Activated gamma-delta T cell (primary cell): ENCODE data around the gene DECR2.
"Not testable (repeated sequence)": the region's sequence is repeated elsewhere in the genome, so short reads cannot be mapped to it uniquely, and the experiment has no call there.

Experiments
- DNase-seq: peaks from one replicate; lab custom pipeline; 2025; lab: John Stamatoyannopoulos, UW

Gene DECR2

DNA sequence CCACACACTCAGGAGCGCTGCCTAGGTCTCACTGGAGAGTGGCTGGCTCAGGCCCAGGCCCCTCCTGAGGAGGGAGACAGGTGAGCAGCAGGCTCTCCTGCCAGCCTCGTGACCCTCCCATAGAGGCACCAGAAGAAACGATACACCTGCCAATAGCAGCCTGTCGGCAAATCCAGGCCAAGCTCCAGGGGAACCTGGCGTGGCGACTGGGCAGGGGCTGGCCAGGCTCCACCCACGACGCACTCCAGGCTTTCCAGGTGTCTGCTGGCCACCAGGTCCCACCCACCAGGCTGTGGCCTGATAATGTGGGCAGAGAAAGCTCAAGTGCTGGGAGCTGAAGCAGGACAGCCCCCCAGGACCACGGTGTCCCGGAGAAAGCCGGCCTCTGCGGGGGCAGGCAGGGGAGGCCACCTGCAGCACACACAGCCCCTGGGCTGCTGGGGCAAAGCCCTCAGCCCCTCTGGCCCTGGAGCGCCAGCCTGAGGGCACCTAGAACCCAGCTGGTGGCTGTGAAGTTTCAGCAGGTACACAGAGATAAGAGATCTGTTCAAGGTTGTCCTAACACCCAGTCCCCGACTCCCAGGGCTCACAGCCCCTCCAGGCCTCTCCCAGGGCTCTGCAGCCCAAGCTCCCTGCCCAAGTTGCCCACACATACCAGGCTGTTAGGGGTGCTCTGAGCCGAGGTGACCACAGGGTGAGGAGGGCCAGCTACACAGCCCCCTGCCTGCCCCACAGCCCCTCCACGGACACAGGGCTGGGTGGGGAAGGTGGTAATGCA, 22.3 kb upstream of the DECR2 start:
- DNase-seq = no peak

- no peak for DNase-seq
Observed at GRCh38 chr16:379961-380761, 21.5 kb upstream of the DECR2 start.

GRCh38 chr16:380762-381011, 21.0 kb upstream of the DECR2 start:
- no peak for DNase-seq

GRCh38 chr16:381012-381788, 20.5 kb upstream of the DECR2 start:
- DNase-seq = no peak

- peak; percentile 64 for DNase-seq
Observed at GRCh38 chr16:381789-382717, 19.6 kb upstream of the DECR2 start, which contains the start of gene PGAP6. Gene PGAP6, minus strand, starts transcription at chr16:381978. Its CDS starts 157 bp downstream, at chr16:381821.

GRCh38 chr16:383326-384051, 18.2 kb upstream of the DECR2 start:
- DNase-seq = no peak

DNA sequence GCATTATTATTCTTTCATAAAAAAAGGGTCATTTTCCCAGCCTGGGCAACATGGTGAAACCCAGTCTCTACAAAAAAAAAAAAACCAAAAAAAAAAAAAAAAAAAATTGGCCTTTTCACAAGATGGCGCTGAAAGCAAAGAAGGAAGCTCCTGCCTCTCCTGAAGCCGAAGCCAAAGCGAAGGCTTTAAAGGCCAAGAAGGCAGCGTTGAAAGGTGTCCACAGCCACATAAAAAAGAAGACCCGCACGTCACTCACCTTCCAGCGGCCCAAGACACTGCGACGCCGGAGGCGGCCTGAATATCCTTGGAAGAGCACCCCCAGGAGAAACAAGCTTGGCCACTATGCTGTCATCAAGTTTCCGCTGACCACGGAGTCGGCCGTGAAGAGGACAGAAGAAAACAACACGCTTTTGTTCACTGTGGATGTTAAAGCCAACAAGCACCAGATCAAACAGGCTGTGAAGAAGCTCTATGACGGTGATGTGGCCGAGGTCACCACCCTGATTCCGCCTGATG, 15.0 kb upstream of the DECR2 start:
- no peak for DNase-seq

DNA sequence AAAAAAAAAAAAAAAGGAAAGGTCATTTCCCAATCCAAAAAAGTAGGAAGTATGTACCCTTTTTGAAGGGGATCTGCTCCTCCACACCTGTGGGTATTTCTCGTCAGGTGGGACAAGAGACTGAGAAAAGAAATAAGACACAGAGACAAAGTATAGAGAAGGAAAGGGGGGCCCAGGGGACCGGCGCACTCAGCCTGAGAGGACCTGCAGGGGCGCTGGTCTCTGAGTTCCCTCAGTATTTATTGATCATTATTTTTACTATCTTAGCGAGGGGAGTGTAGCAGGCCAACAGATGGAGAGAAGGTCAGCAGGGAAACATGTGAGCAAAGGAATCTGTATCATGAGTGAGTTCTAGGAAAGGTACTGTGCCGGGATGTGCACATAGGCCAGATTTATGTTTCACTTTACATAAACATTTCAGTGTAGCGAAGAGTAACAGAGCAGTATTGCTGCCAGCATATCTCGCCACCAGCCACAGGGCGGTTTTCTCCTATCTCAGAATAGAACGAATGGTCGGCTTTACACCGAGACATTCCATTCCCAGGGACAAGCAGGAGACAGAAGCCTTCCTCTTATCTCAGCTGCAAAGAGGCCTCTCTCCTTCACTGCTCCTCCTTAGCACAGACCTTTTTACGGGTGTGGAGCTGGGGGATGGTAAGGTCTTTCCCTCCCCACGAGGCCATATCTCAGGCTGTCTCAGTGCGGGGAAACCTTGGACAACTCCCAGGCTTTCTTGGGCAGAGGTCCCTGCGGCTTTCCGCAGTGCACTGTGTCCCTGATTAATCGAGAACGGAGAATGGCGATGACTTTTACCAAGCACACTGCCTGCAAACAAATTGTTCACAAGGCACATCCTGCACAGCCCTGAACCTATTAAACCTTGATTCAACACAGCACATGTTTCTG, 13.7 kb upstream of the DECR2 start:
- DNase-seq = not testable (repeated sequence)

DNA sequence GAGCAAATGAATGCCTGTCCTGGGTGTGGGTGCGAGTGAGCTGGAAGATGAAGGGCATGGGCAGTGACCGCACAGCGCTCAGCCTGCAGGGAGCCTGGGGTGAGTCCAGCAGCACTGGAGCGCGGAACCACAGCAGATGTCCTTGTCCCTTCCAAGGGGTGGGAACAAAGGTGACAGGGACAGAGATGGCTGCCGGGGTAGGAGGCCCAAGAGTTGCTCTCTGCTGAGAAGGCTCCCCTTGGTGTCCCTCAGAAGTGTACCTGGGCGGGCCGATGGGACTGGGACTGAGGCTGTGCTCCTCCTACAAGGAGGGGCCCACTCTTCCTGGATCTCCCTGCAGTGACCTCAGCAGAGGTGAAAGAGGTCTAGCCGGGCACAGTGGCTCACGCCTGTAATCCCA, 12.3 kb upstream of the DECR2 start:
- DNase-seq = no peak

GRCh38 chr16:391885-392335, 9.8 kb upstream of the DECR2 start:
- DNase-seq = peak; percentile 52

DNA sequence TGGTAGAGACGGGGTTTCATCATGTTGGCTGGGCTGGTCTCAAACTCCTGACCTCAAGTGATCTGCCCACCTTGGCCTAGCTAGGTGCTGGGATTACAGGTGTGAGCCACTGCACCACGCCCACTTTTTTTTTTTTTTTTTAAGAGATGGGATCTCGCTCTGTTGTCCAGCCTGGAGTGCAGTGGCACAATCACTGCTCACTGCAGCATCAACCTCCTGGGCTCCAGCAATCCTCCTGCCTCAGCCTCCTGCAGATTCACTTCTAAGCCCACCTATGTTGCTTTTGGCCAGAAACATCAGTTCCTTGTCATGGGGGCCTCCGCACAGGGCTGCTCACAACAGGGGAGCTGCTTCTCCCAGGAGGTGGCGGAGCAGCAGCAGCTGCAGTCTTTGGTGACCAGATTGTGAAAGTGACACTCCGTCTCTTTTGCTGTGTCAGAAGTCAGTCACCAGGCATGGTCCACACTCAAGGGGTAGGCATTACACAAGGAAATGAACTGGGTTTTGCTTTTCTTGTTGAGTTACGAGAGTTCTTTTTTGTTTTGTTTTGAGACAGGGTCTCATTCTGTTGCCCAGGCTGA, 9.1 kb upstream of the DECR2 start:
- no peak for DNase-seq

GRCh38 chr16:396199-396598, 5.5 kb upstream of the DECR2 start:
- no peak for DNase-seq

GRCh38 chr16:396605-397004, 5.1 kb upstream of the DECR2 start:
- no peak for DNase-seq

DNA sequence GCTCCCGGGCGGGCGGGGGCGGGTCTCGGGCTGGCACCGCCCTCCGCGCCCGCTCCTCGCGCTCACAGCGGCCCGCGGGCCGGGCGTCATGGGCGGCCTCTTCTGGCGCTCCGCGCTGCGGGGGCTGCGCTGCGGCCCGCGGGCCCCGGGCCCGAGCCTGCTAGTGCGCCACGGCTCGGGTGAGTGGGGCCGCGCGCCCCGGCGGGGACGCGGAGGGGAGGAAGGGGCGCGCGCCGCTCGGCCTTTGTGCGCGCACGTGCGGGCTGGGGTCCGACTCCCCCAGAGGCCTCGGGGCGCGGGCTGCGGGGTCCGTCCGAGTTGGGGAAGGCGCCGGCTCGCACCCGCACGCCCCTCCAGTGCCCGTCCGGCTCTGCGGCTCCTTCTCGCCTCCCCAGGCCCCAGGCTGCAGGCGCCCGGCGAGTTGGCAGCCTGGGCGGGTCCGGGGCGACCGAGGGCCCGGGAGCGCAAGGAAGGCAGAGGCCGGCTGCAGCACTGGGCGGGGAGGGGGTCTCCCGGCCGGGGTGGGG, 4.5 kb upstream of the DECR2 start, which contains the start of gene NME4:
TSS of gene NME4 (plus strand) at position 65 of the 527 bp plus-strand sequence. CDS start at position 89, 24 bp downstream.
- DNase-seq = no peak

DNA sequence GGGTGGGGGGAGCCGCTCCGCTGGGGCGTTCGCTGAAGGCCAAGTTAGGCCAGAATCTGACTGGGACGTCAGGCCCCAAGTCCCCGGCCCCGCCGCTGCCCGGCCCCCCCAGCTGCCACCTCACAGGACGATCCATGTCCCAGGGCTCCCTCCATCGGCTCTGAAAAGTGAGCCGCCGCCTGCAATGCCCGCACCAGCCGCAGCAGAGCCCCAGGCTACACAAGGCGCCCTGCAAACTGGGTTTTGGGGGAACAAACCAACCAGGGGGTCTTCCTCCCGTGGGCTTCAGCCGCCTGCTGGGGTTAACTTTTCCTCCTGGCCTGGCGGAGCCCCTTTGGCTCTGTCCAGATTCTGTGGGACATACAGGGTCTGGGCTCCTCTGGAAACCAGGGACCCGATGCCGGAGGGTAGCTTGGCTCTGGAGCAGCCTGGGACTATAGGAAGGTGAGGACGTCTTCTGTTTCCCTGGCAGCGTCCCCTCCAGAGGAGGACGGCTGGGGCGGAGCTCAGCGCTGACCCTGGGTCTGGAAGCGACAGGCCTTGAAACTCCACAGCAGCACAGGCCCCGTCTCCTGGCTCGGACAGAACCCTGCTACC, 3.9 kb upstream of the DECR2 start:
- no peak for DNase-seq

GRCh38 chr16:398561-399339, 2.9 kb upstream of the DECR2 start:
- DNase-seq = no peak

- DNase-seq = no peak
Observed at GRCh38 chr16:399340-400019, 2.2 kb upstream of the DECR2 start.
